Ascending aorta (tissue), 2 donors: ENCODE measurements around the gene FKBP4. TPM values are rescaled to one million over a fixed set of nuclear protein-coding genes. Genes with fewer than 3 reads are reported as not detected.

ENCODE experiments used
- DNase-seq, 2 donors: peaks; one replicate each; pipeline ENCODE4 v3.0.0-alpha.2; 2019; ENCODE audit warnings: low spot score in 2 of 2
- H3K27ac ChIP-seq, 2 donors: fragments of 200-600 bp; sonication (generic); one replicate each; pipeline ENCODE4 v1.5.1; 2016 to 2017; ENCODE audit warnings: mild to moderate bottlenecking in 1 of 2
- H3K27me3 ChIP-seq: fragments of 200-600 bp; sonication (generic); one replicate; pipeline ENCODE4 v1.5.1; 2017
- H3K36me3 ChIP-seq, 2 donors: fragments of 200-600 bp; sonication (generic); one replicate each; pipeline ENCODE4 v1.5.1; 2016
- H3K4me1 ChIP-seq, 2 donors: fragments of 200-600 bp; sonication (generic); one replicate each; pipeline ENCODE4 v1.5.1; 2016 to 2017; ENCODE audit warnings: mild to moderate bottlenecking in 1 of 2
- H3K4me3 ChIP-seq, 2 donors: fragments of 200-600 bp; sonication (generic); one replicate each; pipeline ENCODE4 v1.5.1; 2016 to 2017; ENCODE audit warnings: mild to moderate bottlenecking in 1 of 2
- H3K9me3 ChIP-seq, 2 donors: fragments of 200-600 bp; sonication (generic); one replicate each; pipeline ENCODE4 v1.5.1; 2016
- intact Hi-C: fragments of 100-400 bp; cut with DNase I; formaldehyde crosslinking; loops from one replicate; pipeline ENCODE4 v1.15.1; 2023
- total RNA-seq: library from RNA; depleted of rRNA; stranded (reverse); fragments of >200 nt; gene quantifications from one replicate; pipeline ENCODE4 v1.1.0, GENCODE V29; 2016
- TF ChIP-seq, protein P1 (sequence below), 3 experiments: fragments of 200-600 bp in 2 of 3; fragments of 450-650 bp in 1 of 3; sonication (generic) in 2 of 3; IDR thresholded peaks; one replicate each; pipeline ENCODE4 v1.5.1; 2016 to 2019; ENCODE audit warnings: antibody characterized with exemption in 3 of 3, mild to moderate bottlenecking in 1 of 3, moderate library complexity in 1 of 3

Gene FKBP4
- total RNA-seq, 1 donor from 2014 or later: 36.3 TPM

DNA sequence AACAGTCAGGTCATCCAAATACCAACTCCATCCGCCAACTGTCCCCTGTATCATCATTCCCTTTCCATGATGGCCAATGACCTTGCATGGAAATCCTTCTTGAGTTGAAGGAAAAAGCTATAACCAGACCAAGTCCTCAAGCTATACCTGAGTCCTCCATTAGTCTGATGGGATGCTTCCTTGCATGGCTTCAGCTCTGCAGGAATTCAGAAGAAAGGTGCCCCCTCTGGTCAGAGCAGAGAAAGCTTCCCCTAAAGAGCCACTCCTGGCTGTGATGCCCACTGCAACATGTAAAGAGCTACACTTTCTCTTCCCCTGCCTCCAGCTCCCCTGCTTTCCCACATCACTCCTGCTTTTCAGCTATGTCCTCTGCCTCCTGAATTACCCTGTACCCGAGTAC, 43.1 kb upstream of the FKBP4 start:
- Histone ChIP-seq H3K4me3 (no peak overlapping the region), H3K27ac (no peak overlapping the region), H3K9me3 (no peaks in the 10 kb centered on the region), H3K36me3 (no peaks in the 10 kb centered on the region), H3K27me3 (no peaks in the 10 kb centered on the region), H3K4me1 (no peaks in the 10 kb centered on the region)
- intact Hi-C loops: no loop called here
- TF ChIP-seq, protein P1, sequence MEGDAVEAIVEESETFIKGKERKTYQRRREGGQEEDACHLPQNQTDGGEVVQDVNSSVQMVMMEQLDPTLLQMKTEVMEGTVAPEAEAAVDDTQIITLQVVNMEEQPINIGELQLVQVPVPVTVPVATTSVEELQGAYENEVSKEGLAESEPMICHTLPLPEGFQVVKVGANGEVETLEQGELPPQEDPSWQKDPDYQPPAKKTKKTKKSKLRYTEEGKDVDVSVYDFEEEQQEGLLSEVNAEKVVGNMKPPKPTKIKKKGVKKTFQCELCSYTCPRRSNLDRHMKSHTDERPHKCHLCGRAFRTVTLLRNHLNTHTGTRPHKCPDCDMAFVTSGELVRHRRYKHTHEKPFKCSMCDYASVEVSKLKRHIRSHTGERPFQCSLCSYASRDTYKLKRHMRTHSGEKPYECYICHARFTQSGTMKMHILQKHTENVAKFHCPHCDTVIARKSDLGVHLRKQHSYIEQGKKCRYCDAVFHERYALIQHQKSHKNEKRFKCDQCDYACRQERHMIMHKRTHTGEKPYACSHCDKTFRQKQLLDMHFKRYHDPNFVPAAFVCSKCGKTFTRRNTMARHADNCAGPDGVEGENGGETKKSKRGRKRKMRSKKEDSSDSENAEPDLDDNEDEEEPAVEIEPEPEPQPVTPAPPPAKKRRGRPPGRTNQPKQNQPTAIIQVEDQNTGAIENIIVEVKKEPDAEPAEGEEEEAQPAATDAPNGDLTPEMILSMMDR (IDR thresholded peaks at IDR 0.05): no peak
- no peak for DNase-seq

DNA sequence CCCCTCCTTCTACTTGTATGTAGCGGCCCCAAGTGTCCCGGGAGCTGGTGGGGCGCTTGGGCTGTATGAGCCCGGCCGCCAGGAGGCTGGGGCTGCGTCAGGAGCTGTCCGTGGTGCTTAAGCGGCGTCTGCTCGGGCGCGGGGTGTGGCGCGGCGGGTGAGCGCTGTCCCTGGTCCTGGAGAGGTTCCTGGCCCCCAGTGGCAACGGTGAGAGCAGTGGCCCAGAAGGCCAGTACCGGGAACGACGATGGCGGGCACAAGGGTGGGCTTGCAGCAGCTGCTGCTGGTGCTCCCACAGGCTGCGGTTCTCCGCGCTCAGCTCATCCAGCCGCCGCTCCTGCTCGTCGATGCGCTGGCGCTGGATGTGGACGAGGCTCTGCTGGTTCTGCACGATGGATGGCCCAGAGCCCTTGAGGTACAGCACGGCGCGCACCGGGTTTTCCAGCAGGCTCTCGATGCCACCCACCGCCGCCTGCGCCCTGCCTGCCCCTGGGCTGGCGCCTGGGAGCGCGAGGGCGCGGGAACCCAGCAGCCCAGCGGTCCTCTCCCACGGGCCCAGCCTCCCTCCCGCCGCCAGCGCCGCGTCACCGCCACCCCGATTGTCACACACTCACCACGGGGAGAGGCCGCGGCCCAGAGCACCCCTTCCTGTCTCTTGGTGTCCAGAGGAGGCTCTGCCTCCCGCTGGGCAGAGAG, 41.9 kb upstream of the FKBP4 start:
- Histone ChIP-seq H3K4me1 (no peaks in the 10 kb centered on the region), H3K36me3 (no peaks in the 10 kb centered on the region), H3K27me3 (no peaks in the 10 kb centered on the region), H3K27ac (no peak overlapping the region), H3K4me3 (no peak overlapping the region), H3K9me3 (no peaks in the 10 kb centered on the region)
- intact Hi-C loops: no loop called here
- TF ChIP-seq, protein P1 (IDR thresholded peaks at IDR 0.05): no peak
- DNase-seq: peak in 1 of 2 donors; percentile 77

DNA sequence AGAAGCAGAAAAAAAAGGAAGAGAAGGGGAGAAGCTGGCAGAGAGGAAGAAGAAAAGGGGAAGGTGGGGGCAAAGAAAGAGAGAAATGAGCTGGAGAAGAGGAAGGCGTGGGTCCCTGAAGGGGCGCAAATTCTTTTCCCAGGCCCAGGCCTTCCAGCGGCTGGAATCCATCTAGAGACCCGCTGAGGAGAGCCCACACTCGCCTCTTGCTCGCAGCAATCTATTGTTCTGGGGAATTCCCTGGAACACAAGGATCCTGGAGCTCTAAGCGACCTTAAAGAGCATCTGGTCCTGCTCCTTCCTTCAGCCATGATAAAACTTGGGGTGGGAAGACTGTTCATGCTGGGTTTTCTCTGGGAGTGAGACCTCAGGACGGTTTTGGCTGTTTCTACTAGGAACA, 41.2 kb upstream of the FKBP4 start:
- H3K9me3 ChIP-seq: no peaks in the 10 kb centered on the region
- intact Hi-C loops: no loop called here
- no peaks in the 10 kb centered on the region for H3K4me1 ChIP-seq
- TF ChIP-seq, protein P1 (IDR thresholded peaks at IDR 0.05): no peak
- no peaks in the 10 kb centered on the region for H3K36me3 ChIP-seq
- H3K27ac ChIP-seq: no peak overlapping the region
- no peaks in the 10 kb centered on the region for H3K27me3 ChIP-seq
- H3K4me3 ChIP-seq: no peak overlapping the region
- no peak for DNase-seq

DNA sequence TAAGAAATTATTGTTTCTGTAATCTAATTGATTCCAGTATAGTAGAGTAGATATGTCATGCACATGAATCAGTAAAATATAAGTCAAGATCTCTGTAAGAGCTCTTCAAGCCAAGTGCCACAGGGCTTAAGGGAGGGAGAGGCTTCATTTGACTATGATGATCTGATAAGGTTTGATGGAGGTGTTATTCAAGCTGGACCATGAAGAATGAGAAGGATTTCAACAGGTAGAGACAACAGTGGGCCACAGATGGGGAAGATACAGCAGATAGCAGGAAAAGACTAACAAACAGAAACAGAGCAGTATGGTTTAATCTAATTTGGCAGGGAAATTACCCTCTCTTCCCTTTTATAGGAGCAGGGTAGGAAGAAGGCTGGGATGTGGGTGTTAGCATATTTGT, 40.6 kb upstream of the FKBP4 start:
- intact Hi-C loops: no loop called here

DNA sequence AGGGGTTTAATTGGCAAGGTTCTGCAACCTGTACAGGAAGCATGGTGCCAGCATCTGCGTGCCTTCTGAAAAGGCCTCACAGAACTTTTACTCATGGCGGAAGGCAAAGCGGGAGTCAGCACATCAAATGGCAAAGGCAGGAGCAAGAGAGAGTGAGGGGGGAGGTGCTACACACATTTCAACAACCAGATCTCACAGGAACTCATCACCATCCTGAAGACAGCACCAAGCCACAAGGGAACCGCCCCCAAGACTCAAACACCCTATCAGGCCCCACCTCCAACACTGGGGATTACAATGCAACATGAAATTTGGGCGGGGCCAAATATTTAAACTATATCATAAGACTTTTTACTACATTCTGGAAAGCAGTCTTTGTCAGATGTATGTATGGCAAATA, 38.0 kb upstream of the FKBP4 start:
- no peak overlapping the region for H3K4me3 ChIP-seq
- DNase-seq: no peak
- intact Hi-C loops: no loop called here

More for the DNA sequence above, 40.6 kb upstream of the FKBP4 start:
- Histone ChIP-seq H3K36me3 (no peaks in the 10 kb centered on the region), H3K27me3 (no peaks in the 10 kb centered on the region), H3K4me1 (no peaks in the 10 kb centered on the region), H3K4me3 (no peak overlapping the region), H3K9me3 (no peaks in the 10 kb centered on the region), H3K27ac (no peak overlapping the region)
- no peak for DNase-seq
- TF ChIP-seq, protein P1 (IDR thresholded peaks at IDR 0.05): no peak

More for the DNA sequence above, 38.0 kb upstream of the FKBP4 start:
- Histone ChIP-seq H3K9me3 (no peaks in the 10 kb centered on the region), H3K4me1 (no peaks in the 10 kb centered on the region), H3K27me3 (no peaks in the 10 kb centered on the region), H3K36me3 (peaks cover 0 to 2% of the 10 kb centered on the region in 2 donors), H3K27ac (no peak overlapping the region)
- TF ChIP-seq, protein P1 (IDR thresholded peaks at IDR 0.05): no peak
